UCSD-AML1 (cell line): ENCODE data around the gene KRTAP4-12.
"Not testable (repeated sequence)": the region's sequence is repeated elsewhere in the genome, so short reads cannot be mapped to it uniquely, and the experiment has no call there.

Experiments
- DNase-seq: peaks from one replicate; lab custom pipeline; 2025; ENCODE audit not compliant: unreplicated experiment; lab: John Stamatoyannopoulos, UW

KRTAP4-12 gene

GRCh38 chr17:41098042-41098441 lies 25.9 kb downstream of the KRTAP4-12 start, which contains the start of gene KRTAP4-8:
Gene KRTAP4-8 (minus strand): TSS chr17:41098142. CDS start chr17:41098084, 58 bp downstream.
- DNase-seq: no peak

DNA sequence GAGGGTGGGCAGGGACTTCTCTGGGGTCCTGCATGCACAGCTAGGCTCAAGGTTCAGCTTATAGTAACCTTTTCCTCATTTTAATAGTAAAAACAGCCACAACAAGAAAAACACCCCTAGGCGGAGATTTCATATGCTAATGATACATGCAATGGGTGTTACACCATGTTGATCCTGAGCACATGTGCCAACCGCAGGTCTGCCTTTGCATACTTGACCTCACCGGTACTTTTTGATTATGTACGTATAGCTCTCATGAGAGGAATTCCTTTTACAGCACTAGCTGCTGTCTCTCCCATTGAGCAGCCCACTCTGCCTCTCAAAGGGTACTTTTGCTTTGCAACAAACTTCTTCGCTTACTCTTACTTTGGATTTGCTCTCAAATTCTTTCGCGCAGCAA lies 27.9 kb downstream of the KRTAP4-12 start:
- no peak for DNase-seq

GRCh38 chr17:41088760-41089352 lies 35.1 kb downstream of the KRTAP4-12 start:
- not testable (repeated sequence) for DNase-seq

DNA sequence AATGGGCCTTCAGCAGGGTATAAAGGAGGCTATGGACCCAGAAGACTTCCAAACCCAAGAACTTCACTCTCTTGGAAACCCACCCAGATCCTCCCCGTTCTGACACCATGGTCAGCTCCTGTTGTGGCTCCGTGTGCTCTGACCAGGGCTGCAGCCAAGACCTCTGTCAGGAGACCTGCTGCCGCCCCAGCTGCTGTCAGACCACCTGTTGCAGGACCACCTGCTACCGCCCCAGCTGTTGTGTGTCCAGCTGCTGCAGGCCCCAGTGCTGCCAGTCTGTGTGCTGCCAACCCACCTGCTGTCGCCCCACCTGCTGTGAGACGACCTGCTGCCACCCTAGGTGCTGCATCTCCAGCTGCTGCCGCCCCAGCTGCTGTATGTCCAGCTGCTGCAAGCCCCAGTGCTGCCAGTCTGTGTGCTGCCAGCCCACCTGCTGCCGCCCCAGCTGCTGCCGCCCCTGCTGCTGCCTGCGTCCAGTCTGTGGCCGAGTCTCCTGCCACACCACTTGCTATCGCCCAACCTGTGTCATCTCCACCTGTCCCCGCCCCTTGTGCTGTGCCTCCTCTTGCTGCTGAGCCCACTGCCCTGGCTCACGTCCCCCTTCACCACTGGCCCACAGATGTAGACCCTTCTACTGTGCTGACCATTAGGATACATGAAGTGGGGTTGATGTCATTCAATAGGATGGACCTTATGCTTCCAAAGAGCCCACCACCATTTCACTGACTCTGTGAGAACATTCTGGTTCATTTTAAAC lies 39.7 kb downstream of the KRTAP4-12 start, which contains the start of gene KRTAP4-7:
Gene KRTAP4-7, plus strand, starts transcription at position 51 of the 757 bp plus-strand sequence. Its CDS starts 57 bp downstream, at position 108.
- DNase-seq: not testable (repeated sequence)

- not testable (repeated sequence) for DNase-seq
These were observed 40.6 kb downstream of the KRTAP4-12 start for GRCh38 chr17:41083427-41083826.

DNA sequence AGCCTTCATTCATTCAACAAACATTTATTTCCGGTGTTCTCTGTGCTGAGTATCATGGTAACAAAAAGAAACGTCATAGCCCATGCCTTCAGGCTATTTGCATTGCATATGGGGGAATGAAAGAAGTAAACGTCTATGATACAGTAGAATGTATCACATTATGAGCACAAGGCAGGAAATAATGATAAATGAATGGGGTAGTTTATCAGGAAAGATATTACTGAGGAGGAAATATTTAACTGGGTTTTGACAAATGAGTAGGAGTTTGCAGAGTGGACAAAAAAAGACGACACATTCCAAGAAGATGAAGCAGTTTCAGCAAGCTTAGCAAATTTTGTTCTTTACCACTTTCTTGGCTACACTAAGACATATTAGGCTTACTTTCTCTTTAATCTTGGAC lies 41.4 kb downstream of the KRTAP4-12 start:
- no peak for DNase-seq

DNA sequence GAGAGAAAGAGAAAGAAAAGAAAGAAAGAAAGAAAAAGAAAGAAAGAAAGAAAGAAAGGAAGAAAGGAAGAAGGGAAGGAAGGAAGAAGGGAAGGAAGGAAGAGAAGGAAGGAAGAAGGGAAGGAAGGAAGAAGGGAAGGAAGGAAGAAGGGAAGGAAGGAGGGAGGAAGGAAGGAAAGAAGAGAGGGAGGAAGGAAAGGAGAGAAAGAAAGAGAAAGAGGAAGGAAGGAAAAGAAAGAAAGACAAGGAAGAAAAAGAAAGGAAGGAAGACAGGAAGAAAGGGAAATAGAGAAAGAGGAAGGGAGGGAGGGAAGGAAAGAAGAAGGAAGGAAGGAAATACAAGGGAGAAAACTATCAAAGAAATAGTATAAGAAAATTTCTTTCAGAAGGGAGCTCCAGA lies 47.2 kb downstream of the KRTAP4-12 start:
- DNase-seq: no peak

- no peak for DNase-seq
These were observed 50.3 kb downstream of the KRTAP4-12 start for GRCh38 chr17:41073676-41074075.
